Measurements from ENCODE around the gene KDM5D. TPM values are rescaled to one million over a fixed set of nuclear protein-coding genes. Genes with fewer than 3 reads are reported as not detected.

Gene KDM5D
- total RNA-seq = 10 to 100 TPM in 1 of 6 experiments, not detected in 5; 19.1 TPM
- long read RNA-seq = 0 reads

- intact Hi-C loops (cut with DNase I) = no loop called here
- peak in 1 of 3 donors; percentile 76 for DNase-seq
- H3K9me3 ChIP-seq = no peaks in the 10 kb centered on the region
- no peak within 1 kb of the TSS for H3K4me3 ChIP-seq
- no peaks in the 10 kb centered on the region for H3K27me3 ChIP-seq
- H3K36me3 ChIP-seq = no peaks in the 10 kb centered on the region
- no peaks in the 10 kb centered on the region for H3K4me1 ChIP-seq
- TF ChIP-seq POLR2A (IDR thresholded peaks at IDR 0.05) = no peak
- TF ChIP-seq, protein P1, sequence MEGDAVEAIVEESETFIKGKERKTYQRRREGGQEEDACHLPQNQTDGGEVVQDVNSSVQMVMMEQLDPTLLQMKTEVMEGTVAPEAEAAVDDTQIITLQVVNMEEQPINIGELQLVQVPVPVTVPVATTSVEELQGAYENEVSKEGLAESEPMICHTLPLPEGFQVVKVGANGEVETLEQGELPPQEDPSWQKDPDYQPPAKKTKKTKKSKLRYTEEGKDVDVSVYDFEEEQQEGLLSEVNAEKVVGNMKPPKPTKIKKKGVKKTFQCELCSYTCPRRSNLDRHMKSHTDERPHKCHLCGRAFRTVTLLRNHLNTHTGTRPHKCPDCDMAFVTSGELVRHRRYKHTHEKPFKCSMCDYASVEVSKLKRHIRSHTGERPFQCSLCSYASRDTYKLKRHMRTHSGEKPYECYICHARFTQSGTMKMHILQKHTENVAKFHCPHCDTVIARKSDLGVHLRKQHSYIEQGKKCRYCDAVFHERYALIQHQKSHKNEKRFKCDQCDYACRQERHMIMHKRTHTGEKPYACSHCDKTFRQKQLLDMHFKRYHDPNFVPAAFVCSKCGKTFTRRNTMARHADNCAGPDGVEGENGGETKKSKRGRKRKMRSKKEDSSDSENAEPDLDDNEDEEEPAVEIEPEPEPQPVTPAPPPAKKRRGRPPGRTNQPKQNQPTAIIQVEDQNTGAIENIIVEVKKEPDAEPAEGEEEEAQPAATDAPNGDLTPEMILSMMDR (IDR thresholded peaks at IDR 0.05) = no peak
- no CpG with 5 or more reads among the region's 52 CpGs for WGBS (ENCODE audit: insufficient coverage, low coverage, low lambda C conversion rate, missing lambda C conversion rate)
- peak in 1 of 4 donors; percentile 96 for ATAC-seq
- no peak within 1 kb of the TSS for H3K27ac ChIP-seq
Measured at GRCh38 chrY:19744381-19745378, at the start of gene KDM5D. TSS of gene KDM5D (minus strand) at chrY:19744726. CDS start at chrY:19744534, 192 bp downstream.

DNA sequence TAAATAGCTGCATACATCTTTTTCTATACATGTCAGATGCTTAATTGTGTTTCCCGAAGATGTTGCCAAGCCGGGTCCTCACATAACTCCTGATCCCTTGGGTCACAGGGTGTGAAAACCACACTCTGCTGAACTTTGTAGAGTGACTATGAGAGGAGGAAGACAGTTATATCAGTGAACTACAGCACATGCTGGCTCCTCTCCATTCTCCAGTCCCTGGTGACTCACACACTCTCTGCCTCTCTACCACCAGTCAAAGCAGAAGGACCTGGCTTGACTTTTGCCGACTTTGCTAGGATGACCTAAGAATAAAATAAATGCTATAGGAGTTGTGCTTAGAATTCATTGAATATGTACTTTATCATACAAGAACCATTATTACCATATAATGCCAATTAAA is 23.8 kb upstream of the KDM5D start:
- DNase-seq (no peak), ATAC-seq (no peak)
- no peaks in the 10 kb centered on the region for H3K36me3 ChIP-seq
- intact Hi-C loops (cut with DNase I) = no loop called here
- no peaks in the 10 kb centered on the region for H3K27me3 ChIP-seq
- H3K9me3 ChIP-seq = no peaks in the 10 kb centered on the region
- TF ChIP-seq POLR2A (IDR thresholded peaks at IDR 0.05) = no peak
- TF ChIP-seq, protein P1 (IDR thresholded peaks at IDR 0.05) = no peak
- H3K4me3 ChIP-seq = no peak overlapping the region
- H3K4me1 ChIP-seq = no peaks in the 10 kb centered on the region
- no CpG with 5 or more reads among the region's 3 CpGs for WGBS (ENCODE audit: insufficient coverage, low coverage, low lambda C conversion rate, missing lambda C conversion rate)
- no peak overlapping the region for H3K27ac ChIP-seq

DNA sequence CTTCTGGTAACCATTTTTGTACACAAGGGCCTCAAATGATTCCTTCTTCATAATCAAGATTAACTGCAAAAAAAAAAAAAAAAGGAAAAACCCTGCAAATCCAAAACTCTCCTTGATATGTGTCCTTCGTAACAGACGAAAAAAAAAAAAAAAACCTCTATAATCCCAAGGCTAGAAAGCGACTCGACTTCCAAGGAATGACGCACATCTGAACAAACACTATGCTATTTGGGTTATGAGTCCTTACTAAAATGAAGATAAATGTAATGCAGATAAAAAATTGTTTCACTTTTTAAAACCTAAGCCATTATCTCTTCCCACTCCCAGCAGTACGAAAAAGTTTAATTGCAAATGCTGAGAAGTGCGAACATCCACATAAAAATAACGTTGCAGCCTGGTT is 1.2 kb downstream of the KDM5D start:
- TF ChIP-seq, protein P1 (IDR thresholded peaks at IDR 0.05) = no peak
- TF ChIP-seq POLR2A (IDR thresholded peaks at IDR 0.05) = no peak
- no peak overlapping the region for H3K4me3 ChIP-seq
- no CpG with 5 or more reads among the region's 8 CpGs for WGBS (ENCODE audit: insufficient coverage, low coverage, low lambda C conversion rate, missing lambda C conversion rate)
- DNase-seq = no peak
- intact Hi-C loops (cut with DNase I) = no loop called here
- no peaks in the 10 kb centered on the region for H3K9me3 ChIP-seq
- no peaks in the 10 kb centered on the region for H3K36me3 ChIP-seq
- no peaks in the 10 kb centered on the region for H3K4me1 ChIP-seq
- no peaks in the 10 kb centered on the region for H3K27me3 ChIP-seq
- ATAC-seq = no peak
- no peak overlapping the region for H3K27ac ChIP-seq

DNA sequence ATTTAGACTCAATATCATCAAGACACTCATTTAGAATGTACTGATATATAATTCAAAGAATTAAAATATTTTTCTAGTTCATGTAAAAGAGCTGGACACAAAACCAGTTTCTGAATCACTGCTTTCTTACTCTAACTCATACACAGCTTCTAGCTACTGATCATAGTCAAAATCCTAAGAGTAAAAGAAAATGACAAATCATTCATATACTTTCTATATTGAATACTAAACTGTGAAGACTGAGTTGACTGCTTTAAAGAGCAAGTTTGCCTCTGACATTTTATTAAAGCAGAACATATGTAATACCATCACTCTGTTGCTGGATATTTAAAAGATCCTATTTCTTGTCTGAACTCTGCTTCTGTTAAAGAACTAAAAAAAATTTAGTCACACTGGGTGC is 2.4 kb downstream of the KDM5D start:
- ATAC-seq (no peak), DNase-seq (no peak)
- Histone ChIP-seq H3K4me3 (no peak overlapping the region), H3K27me3 (no peaks in the 10 kb centered on the region), H3K4me1 (no peaks in the 10 kb centered on the region), H3K27ac (no peak overlapping the region), H3K36me3 (no peaks in the 10 kb centered on the region), H3K9me3 (no peaks in the 10 kb centered on the region)
- TF ChIP-seq POLR2A (IDR thresholded peaks at IDR 0.05) = no peak
- TF ChIP-seq, protein P1 (IDR thresholded peaks at IDR 0.05) = no peak
- intact Hi-C loops (cut with DNase I) = no loop called here

Data from right lobe of liver (tissue), 6 donors.